GM18498 (cell line): ENCODE measurements around the gene OR2A14.
"Not testable (repeated sequence)": the region's sequence is repeated elsewhere in the genome, so short reads cannot be mapped to it uniquely, and the experiment has no call there.

Source experiments
- ATAC-seq: cut with Tn5 transposase; IDR thresholded peaks from one replicate; pipeline ENCODE4 v1.9.1; 2021; ENCODE audit warnings: mild to moderate bottlenecking, moderate library complexity; ENCODE audit not compliant: unreplicated experiment

Gene OR2A14

GRCh38 chr7:144148224-144148827, 25.4 kb downstream of the OR2A14 start:
- ATAC-seq = no peak

GRCh38 chr7:144158861-144159260, 35.9 kb downstream of the OR2A14 start:
- no peak for ATAC-seq

GRCh38 chr7:144164784-144165183, 41.8 kb downstream of the OR2A14 start:
- no peak for ATAC-seq

GRCh38 chr7:144171594-144172350, 48.8 kb downstream of the OR2A14 start:
- not testable (repeated sequence) for ATAC-seq

- ATAC-seq = no peak
Observed at GRCh38 chr7:144174613-144175012, 51.6 kb downstream of the OR2A14 start.

- peak; percentile 98 for ATAC-seq
Observed at GRCh38 chr7:144178380-144179164, 55.6 kb downstream of the OR2A14 start.

- peak; percentile 46 for ATAC-seq
Observed at GRCh38 chr7:144179165-144179479, 56.1 kb downstream of the OR2A14 start.
